Karpas-422 (cell line): Measurements from ENCODE around the gene FGF12. TPM values are rescaled to one million over a fixed set of nuclear protein-coding genes. Genes with fewer than 3 reads are reported as not detected.

Experiments used
- DNase-seq: peaks from one replicate; pipeline ENCODE4 v3.0.0-alpha.2; 2015
- H2AFZ ChIP-seq: fragments of 200-600 bp; sonication (generic); 2 replicates; pipeline ENCODE4 v1.6.1; 2014; ENCODE audit warnings: antibody characterized with exemption, low read length, mixed read lengths
- H3K27ac ChIP-seq: fragments of 200-600 bp; sonication (generic); 2 replicates; pipeline ENCODE4 v1.5.1; 2014; ENCODE audit warnings: mild to moderate bottlenecking, low read length, moderate library complexity
- H3K27me3 ChIP-seq: fragments of 200-600 bp; sonication (generic); 2 replicates; pipeline ENCODE4 v1.6.1; 2014; ENCODE audit warnings: low read length, mixed read lengths
- H3K36me3 ChIP-seq: fragments of 200-600 bp; sonication (generic); 2 replicates; pipeline ENCODE4 v1.6.1; 2014; ENCODE audit warnings: low read length, mixed read lengths; ENCODE audit not compliant: insufficient read depth
- H3K4me1 ChIP-seq: fragments of 200-600 bp; sonication (generic); 2 replicates; pipeline ENCODE4 v1.6.1; 2014; ENCODE audit warnings: mild to moderate bottlenecking, low read length, mixed read lengths
- H3K4me2 ChIP-seq: fragments of 200-600 bp; sonication (generic); 2 replicates; pipeline ENCODE4 v1.6.1; 2014; ENCODE audit warnings: low read length, low read depth, mild to moderate bottlenecking; ENCODE audit not compliant: poor library complexity, severe bottlenecking
- H3K4me3 ChIP-seq: fragments of 200-600 bp; sonication (generic); 2 replicates; pipeline ENCODE4 v1.5.1; 2014; ENCODE audit warnings: mild to moderate bottlenecking, antibody characterized with exemption, low read length, mixed read lengths
- H3K79me2 ChIP-seq: fragments of 200-600 bp; sonication (generic); 2 replicates; pipeline ENCODE4 v1.6.1; 2014; ENCODE audit warnings: mild to moderate bottlenecking, low read length, mixed read lengths
- H3K9ac ChIP-seq: fragments of 200-600 bp; sonication (generic); 2 replicates; pipeline ENCODE4 v1.6.0; 2014; ENCODE audit warnings: low read length
- H3K9me2 ChIP-seq: fragments of 200-600 bp; sonication (generic), shearing (Covaris generic); replicated peaks from 2 replicates; pipeline ENCODE4 v1.6.0; 2014; ENCODE audit warnings: mild to moderate bottlenecking, low read length, moderate library complexity; ENCODE audit not compliant: insufficient read depth
- H3K9me3 ChIP-seq: fragments of 300-700, 200-600 bp; sonication (generic); 2 replicates; pipeline ENCODE4 v1.6.1; 2014; ENCODE audit warnings: low read length, mixed read lengths
- H4K20me1 ChIP-seq: fragments of 200-600 bp; sonication (generic); 2 replicates; pipeline ENCODE4 v1.6.1; 2014; ENCODE audit warnings: mild to moderate bottlenecking, antibody characterized with exemption, low read length, low read depth; ENCODE audit not compliant: insufficient read depth
- total RNA-seq: library from RNA; depleted of rRNA; stranded (reverse); fragments of >200 nt; shearing (Covaris generic); gene quantifications from 2 replicates; pipeline ENCODE4 v1.2.3, GENCODE V29; 2014; ENCODE audit warnings: low replicate concordance

The FGF12 gene
- total RNA-seq, 1 experiment from 2014 or later, result not detected

DNA sequence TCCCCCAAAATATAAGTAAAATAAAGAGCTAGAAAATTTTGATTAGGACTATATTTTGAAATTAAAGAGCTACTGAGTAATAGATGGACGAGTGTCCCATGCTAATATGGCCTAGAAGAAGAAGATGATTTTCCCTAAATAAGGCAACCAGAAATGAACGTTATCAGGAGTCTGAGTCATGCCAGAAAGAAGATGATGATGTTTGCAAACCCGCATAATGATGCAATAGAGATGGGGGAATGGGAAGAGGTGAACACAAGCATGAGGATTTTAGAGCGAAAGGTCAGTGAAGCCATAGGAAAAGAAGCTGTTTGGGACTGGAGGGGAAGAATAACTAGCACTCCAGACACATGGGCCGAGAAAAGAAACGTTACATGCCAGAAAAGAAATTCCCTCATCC is 71.7 kb downstream of the FGF12 start:
- no peak for DNase-seq
- Histone ChIP-seq H3K27ac (no peak overlapping the region), H3K4me1 (no peaks in the 10 kb centered on the region), H3K27me3 (no peaks in the 10 kb centered on the region), H4K20me1 (no peaks in the 10 kb centered on the region), H3K79me2 (no peaks in the 10 kb centered on the region), H2AFZ (no peak overlapping the region), H3K9me2 (no peaks in the 10 kb centered on the region), H3K9ac (no peak overlapping the region), H3K4me3 (no peak overlapping the region), H3K4me2 (no peak overlapping the region), H3K9me3 (no peaks in the 10 kb centered on the region), H3K36me3 (no peaks in the 10 kb centered on the region)

DNA sequence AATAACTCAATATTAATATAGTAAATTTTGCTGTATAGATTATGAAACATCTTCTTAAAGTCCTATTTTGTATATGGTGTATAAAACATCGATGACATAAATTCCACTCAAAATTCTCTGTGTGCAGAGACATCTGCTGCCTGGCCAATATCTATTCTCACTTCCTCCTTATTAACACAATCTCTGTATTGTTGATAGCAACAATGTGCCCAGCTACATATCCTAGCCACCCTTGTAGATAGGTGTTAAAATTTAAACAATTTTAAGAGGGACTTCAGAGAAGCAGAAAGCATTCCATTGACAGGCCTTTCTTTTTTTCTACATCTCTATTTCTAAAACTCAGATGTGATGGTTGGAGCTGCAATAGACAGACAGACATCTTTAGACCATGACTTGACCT is 72.3 kb downstream of the FGF12 start:
- Histone ChIP-seq H3K9me3 (no peaks in the 10 kb centered on the region), H3K79me2 (no peaks in the 10 kb centered on the region), H3K9ac (no peak overlapping the region), H3K4me2 (no peak overlapping the region), H3K4me3 (no peak overlapping the region), H3K27ac (no peak overlapping the region), H2AFZ (no peak overlapping the region), H3K9me2 (no peaks in the 10 kb centered on the region), H3K4me1 (no peaks in the 10 kb centered on the region), H4K20me1 (no peaks in the 10 kb centered on the region), H3K27me3 (no peaks in the 10 kb centered on the region), H3K36me3 (no peaks in the 10 kb centered on the region)
- no peak for DNase-seq

DNA sequence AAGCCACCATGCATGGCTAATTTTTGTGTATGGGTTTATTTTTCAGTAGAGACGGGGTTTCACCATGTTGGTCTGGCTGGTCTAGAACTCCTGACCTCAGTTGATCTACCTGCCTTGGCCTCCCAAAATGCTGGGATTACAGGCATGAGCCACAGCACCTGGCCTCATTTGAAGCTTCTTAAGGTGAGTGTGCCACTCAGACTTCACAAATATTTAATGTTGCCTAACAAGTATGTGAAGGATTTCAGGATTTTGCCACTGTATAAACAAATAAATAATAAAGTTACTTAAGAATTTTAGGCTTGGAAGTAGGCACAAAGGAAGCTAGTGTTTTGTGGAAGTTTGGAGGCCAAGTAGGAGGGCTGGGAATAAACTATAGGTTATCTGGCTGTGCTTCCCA is 73.5 kb downstream of the FGF12 start:
- H2AFZ ChIP-seq, result no peak overlapping the region
- H3K27ac ChIP-seq, result no peak overlapping the region
- H3K36me3 ChIP-seq, result no peaks in the 10 kb centered on the region
- no peak overlapping the region for H3K9ac ChIP-seq
- H3K79me2 ChIP-seq, result no peaks in the 10 kb centered on the region
- no peaks in the 10 kb centered on the region for H4K20me1 ChIP-seq
- no peak overlapping the region for H3K4me2 ChIP-seq
- H3K4me3 ChIP-seq, result no peak overlapping the region
- H3K27me3 ChIP-seq, result no peaks in the 10 kb centered on the region
- DNase-seq, result no peak
- no peaks in the 10 kb centered on the region for H3K9me3 ChIP-seq
- no peaks in the 10 kb centered on the region for H3K9me2 ChIP-seq
- H3K4me1 ChIP-seq, result no peaks in the 10 kb centered on the region

DNA sequence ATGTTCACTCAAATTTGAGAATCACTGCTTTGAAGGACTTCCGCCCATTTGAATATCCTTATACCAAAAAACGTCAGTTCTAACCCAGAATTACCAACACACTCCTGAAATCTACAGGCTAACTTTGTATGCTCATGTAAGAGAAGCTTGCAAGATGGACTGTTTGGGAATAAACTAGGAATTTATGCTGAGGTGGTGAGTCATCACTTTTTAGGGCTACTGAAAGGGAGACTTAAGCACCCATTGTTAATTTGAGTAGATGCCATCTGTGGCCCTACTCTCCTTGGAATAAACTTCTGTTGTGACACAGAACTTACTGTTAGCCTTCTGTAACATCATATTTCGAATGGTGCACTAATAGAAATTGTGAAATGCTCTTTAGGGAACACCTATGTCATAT is 74.6 kb downstream of the FGF12 start:
- Histone ChIP-seq H3K27me3 (no peaks in the 10 kb centered on the region), H3K36me3 (no peaks in the 10 kb centered on the region), H3K9ac (no peak overlapping the region), H2AFZ (no peak overlapping the region), H3K9me3 (no peaks in the 10 kb centered on the region), H3K79me2 (no peaks in the 10 kb centered on the region), H4K20me1 (no peaks in the 10 kb centered on the region), H3K4me3 (no peak overlapping the region), H3K27ac (no peak overlapping the region), H3K9me2 (no peaks in the 10 kb centered on the region), H3K4me1 (no peaks in the 10 kb centered on the region), H3K4me2 (no peak overlapping the region)
- DNase-seq, result no peak

DNA sequence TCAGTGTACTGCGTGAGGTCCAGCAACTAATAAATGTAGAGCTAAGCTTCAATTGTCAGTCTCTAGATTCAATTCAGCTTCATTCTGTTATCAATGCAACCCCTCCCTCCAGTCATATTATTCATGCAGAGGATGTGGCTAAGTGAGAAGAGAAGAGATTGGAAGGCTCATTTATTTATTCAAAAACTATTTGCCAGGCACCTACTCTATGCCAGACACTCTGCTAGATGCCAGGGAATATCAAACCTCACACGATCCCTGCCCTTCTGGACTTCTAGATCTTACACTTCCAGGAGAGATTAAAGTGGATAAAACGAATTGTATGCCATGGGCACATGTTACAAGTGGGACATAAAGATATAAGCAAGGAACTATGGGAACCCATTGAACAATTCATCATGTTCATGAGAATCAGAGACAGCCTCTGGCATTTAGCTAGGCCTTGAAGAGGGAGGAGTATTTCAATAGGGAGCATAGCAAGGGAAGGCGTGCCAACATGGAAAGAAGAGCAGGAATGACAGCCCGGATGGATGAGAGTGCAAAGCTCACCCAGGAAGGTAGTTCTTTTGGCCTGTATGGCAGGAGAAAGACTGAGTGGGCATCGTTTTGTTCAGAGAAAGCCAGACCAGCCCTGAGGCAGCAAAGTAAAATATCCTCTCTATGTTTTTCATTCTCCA is 75.4 kb downstream of the FGF12 start:
- no peaks in the 10 kb centered on the region for H3K27me3 ChIP-seq
- H3K4me3 ChIP-seq, result no peak overlapping the region
- H3K27ac ChIP-seq, result no peak overlapping the region
- no peaks in the 10 kb centered on the region for H3K36me3 ChIP-seq
- no peaks in the 10 kb centered on the region for H3K79me2 ChIP-seq
- no peaks in the 10 kb centered on the region for H3K9me2 ChIP-seq
- H2AFZ ChIP-seq, result no peak overlapping the region
- H3K9ac ChIP-seq, result no peak overlapping the region
- DNase-seq, result no peak
- no peaks in the 10 kb centered on the region for H4K20me1 ChIP-seq
- no peaks in the 10 kb centered on the region for H3K4me1 ChIP-seq
- H3K9me3 ChIP-seq, result no peaks in the 10 kb centered on the region
- no peak overlapping the region for H3K4me2 ChIP-seq

DNA sequence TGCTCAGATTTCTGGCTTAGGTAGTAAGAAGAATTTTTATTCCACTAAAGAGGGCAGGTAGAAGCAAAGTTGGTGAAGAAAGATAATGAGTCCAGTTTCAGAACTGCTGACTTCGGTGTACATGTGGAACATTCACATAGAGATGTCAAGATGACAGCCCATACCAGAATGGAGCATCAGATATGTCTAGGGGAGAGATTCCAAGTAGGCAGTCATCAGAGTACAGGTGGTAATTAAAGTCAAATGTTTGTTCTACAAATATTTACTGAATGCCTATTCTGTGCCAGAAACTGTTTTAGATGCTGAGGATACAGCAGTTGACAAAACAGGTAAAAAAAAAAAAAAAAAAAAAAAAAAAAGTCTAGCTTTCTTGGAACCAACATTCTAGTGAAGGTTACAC is 81.9 kb downstream of the FGF12 start:
- H3K4me1 ChIP-seq, result no peaks in the 10 kb centered on the region
- no peak overlapping the region for H3K4me3 ChIP-seq
- no peaks in the 10 kb centered on the region for H3K9me2 ChIP-seq
- no peaks in the 10 kb centered on the region for H3K27me3 ChIP-seq
- H3K9ac ChIP-seq, result no peak overlapping the region
- H3K36me3 ChIP-seq, result no peaks in the 10 kb centered on the region
- no peak for DNase-seq
- H3K27ac ChIP-seq, result no peak overlapping the region
- H3K79me2 ChIP-seq, result no peaks in the 10 kb centered on the region
- H4K20me1 ChIP-seq, result no peaks in the 10 kb centered on the region
- H2AFZ ChIP-seq, result no peak overlapping the region
- no peaks in the 10 kb centered on the region for H3K9me3 ChIP-seq
- H3K4me2 ChIP-seq, result no peak overlapping the region

DNA sequence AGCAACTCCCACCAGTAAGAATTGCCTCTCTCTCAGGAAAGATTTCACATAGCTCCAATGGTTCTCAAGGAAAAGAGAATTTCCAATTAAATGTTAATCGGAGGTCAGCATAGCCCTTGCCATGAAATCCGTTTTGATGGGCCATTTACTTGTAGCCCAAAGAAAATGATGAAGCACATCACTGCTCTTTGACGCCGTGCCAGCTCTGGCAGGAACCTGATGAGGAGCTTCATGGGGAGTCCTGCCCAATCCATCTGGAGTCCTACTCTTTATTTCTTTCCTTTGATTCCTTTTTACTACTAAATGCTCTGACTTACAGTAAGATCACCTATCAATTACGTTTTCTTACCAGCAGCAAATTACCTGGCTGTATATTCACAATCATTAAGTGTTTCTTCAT is 84.7 kb downstream of the FGF12 start:
- Histone ChIP-seq H3K79me2 (no peaks in the 10 kb centered on the region), H3K9me3 (no peaks in the 10 kb centered on the region), H3K27me3 (no peaks in the 10 kb centered on the region), H2AFZ (no peak overlapping the region), H3K27ac (no peak overlapping the region), H4K20me1 (no peaks in the 10 kb centered on the region), H3K9ac (no peak overlapping the region), H3K9me2 (no peaks in the 10 kb centered on the region), H3K4me1 (no peaks in the 10 kb centered on the region), H3K36me3 (no peaks in the 10 kb centered on the region), H3K4me3 (no peak overlapping the region), H3K4me2 (no peak overlapping the region)
- no peak for DNase-seq

DNA sequence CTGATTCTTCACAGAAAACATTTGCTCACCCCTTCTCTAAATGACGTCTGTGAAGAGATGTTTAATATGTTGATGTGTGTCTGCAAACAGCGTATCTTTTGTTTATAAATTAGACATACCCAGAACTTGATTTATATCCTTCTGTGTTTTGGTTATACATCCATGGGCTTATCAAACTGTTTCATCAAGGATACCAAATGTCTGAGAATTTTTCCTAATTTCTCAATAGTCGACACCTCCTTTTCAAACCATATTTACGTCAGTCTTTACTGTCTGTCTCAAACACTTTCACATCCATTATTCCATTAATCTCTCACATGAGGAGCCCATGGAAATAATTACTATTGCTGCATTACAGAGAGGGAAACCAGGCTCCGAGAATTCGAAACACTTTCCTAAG is 85.4 kb downstream of the FGF12 start:
- Histone ChIP-seq H3K4me1 (no peaks in the 10 kb centered on the region), H3K9me3 (no peaks in the 10 kb centered on the region), H3K36me3 (no peaks in the 10 kb centered on the region), H3K4me2 (no peak overlapping the region), H3K27ac (no peak overlapping the region), H3K27me3 (no peaks in the 10 kb centered on the region), H3K4me3 (no peak overlapping the region), H3K79me2 (no peaks in the 10 kb centered on the region), H4K20me1 (no peaks in the 10 kb centered on the region), H3K9ac (no peak overlapping the region), H2AFZ (no peak overlapping the region), H3K9me2 (no peaks in the 10 kb centered on the region)
- no peak for DNase-seq

DNA sequence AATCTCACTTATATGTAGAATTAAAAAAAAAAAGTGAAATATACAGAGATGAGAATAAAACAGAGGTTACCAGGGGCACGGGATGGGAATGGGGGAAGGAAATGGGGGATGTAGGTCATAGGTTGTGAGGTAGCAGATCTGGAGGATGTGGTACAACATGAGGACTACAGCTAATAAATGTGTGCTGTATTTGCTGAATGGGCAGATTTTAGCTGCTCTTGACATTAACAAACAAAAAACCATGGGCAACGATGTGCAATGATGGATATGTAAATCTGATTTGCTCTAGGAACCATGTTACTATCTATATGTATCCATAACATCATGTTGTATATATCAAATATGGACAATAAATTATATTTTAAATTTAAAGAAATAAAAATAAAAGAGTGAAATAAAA is 87.4 kb downstream of the FGF12 start:
- Histone ChIP-seq H2AFZ (no peak overlapping the region), H3K36me3 (no peaks in the 10 kb centered on the region), H3K27ac (no peak overlapping the region), H3K4me2 (no peak overlapping the region), H3K9ac (no peak overlapping the region), H3K9me2 (no peaks in the 10 kb centered on the region), H3K9me3 (no peaks in the 10 kb centered on the region), H4K20me1 (no peaks in the 10 kb centered on the region), H3K79me2 (no peaks in the 10 kb centered on the region), H3K4me1 (no peaks in the 10 kb centered on the region), H3K4me3 (no peak overlapping the region), H3K27me3 (no peaks in the 10 kb centered on the region)
- no peak for DNase-seq
